ENCODE data around the gene EPHA5.
"Not testable (repeated sequence)": the region's sequence is repeated elsewhere in the genome, so short reads cannot be mapped to it uniquely, and the experiment has no call there.

The EPHA5 gene

GRCh38 chr4:65358914-65359313 is 311.4 kb downstream of the EPHA5 start:
- no peak overlapping the region for H3K9ac ChIP-seq (ENCODE audit: low read depth, low read length)
- no peak overlapping the region for H3K4me3 ChIP-seq (ENCODE audit: low read length)
- no peaks in the 10 kb centered on the region for H3K9me3 ChIP-seq (replicated peaks; ENCODE audit: low read length)
- H3K36me3 ChIP-seq (ENCODE audit: insufficient read depth, low read length), result no peaks in the 10 kb centered on the region
- H3K27me3 ChIP-seq (ENCODE audit: control insufficient read depth, insufficient read depth, low read length), result no peaks in the 10 kb centered on the region
- H3K4me1 ChIP-seq (ENCODE audit: control insufficient read depth, insufficient read depth, low read length), result no peaks in the 10 kb centered on the region
- no peak overlapping the region for H3K4me2 ChIP-seq (ENCODE audit: low read length)

GRCh38 chr4:65353098-65353497 is 317.2 kb downstream of the EPHA5 start:
- H3K4me1 ChIP-seq (ENCODE audit: control insufficient read depth, insufficient read depth, low read length), result no peaks in the 10 kb centered on the region
- no peaks in the 10 kb centered on the region for H3K27me3 ChIP-seq (ENCODE audit: control insufficient read depth, insufficient read depth, low read length)
- H3K4me2 ChIP-seq (ENCODE audit: low read length), result no peak overlapping the region
- H3K4me3 ChIP-seq (ENCODE audit: low read length), result no peak overlapping the region
- H3K9ac ChIP-seq (ENCODE audit: low read depth, low read length), result no peak overlapping the region
- H3K9me3 ChIP-seq (replicated peaks; ENCODE audit: low read length), result no peaks in the 10 kb centered on the region
- no peaks in the 10 kb centered on the region for H3K36me3 ChIP-seq (ENCODE audit: insufficient read depth, low read length)

- H3K9me3 ChIP-seq (replicated peaks; ENCODE audit: low read length), result no peaks in the 10 kb centered on the region
- no peaks in the 10 kb centered on the region for H3K4me1 ChIP-seq (ENCODE audit: control insufficient read depth, insufficient read depth, low read length)
- no peak overlapping the region for H3K4me3 ChIP-seq (ENCODE audit: low read length)
- no peaks in the 10 kb centered on the region for H3K36me3 ChIP-seq (ENCODE audit: insufficient read depth, low read length)
- no peak overlapping the region for H3K4me2 ChIP-seq (ENCODE audit: low read length)
- H3K27me3 ChIP-seq (ENCODE audit: control insufficient read depth, insufficient read depth, low read length), result no peaks in the 10 kb centered on the region
- H3K9ac ChIP-seq (ENCODE audit: low read depth, low read length), result no peak overlapping the region
Measured at GRCh38 chr4:65344278-65344825, 325.9 kb downstream of the EPHA5 start.

- Histone ChIP-seq H3K4me2 (ENCODE audit: low read length) (no peak overlapping the region), H3K36me3 (ENCODE audit: insufficient read depth, low read length) (no peaks in the 10 kb centered on the region), H3K9me3 (replicated peaks; ENCODE audit: low read length) (no peaks in the 10 kb centered on the region), H3K27me3 (ENCODE audit: control insufficient read depth, insufficient read depth, low read length) (no peaks in the 10 kb centered on the region), H3K4me1 (ENCODE audit: control insufficient read depth, insufficient read depth, low read length) (no peaks in the 10 kb centered on the region), H3K9ac (ENCODE audit: low read depth, low read length) (no peak overlapping the region), H3K4me3 (ENCODE audit: low read length) (no peak overlapping the region)
Measured at GRCh38 chr4:65343342-65343741, 326.9 kb downstream of the EPHA5 start.

GRCh38 chr4:65341557-65341956 is 328.7 kb downstream of the EPHA5 start:
- H3K4me1 ChIP-seq (ENCODE audit: control insufficient read depth, insufficient read depth, low read length), result no peaks in the 10 kb centered on the region
- H3K27me3 ChIP-seq (ENCODE audit: control insufficient read depth, insufficient read depth, low read length), result no peaks in the 10 kb centered on the region
- no peak overlapping the region for H3K9ac ChIP-seq (ENCODE audit: low read depth, low read length)
- H3K4me2 ChIP-seq (ENCODE audit: low read length), result no peak overlapping the region
- H3K4me3 ChIP-seq (ENCODE audit: low read length), result no peak overlapping the region
- no peaks in the 10 kb centered on the region for H3K36me3 ChIP-seq (ENCODE audit: insufficient read depth, low read length)
- no peaks in the 10 kb centered on the region for H3K9me3 ChIP-seq (replicated peaks; ENCODE audit: low read length)

GRCh38 chr4:65340382-65341109 is 329.7 kb downstream of the EPHA5 start:
- Histone ChIP-seq H3K27me3 (ENCODE audit: control insufficient read depth, insufficient read depth, low read length) (no peaks in the 10 kb centered on the region), H3K4me1 (ENCODE audit: control insufficient read depth, insufficient read depth, low read length) (no peaks in the 10 kb centered on the region), H3K4me3 (ENCODE audit: low read length) (no peak overlapping the region), H3K9me3 (replicated peaks; ENCODE audit: low read length) (no peaks in the 10 kb centered on the region), H3K9ac (ENCODE audit: low read depth, low read length) (no peak overlapping the region), H3K36me3 (ENCODE audit: insufficient read depth, low read length) (no peaks in the 10 kb centered on the region), H3K4me2 (ENCODE audit: low read length) (no peak overlapping the region)

- Histone ChIP-seq H3K9ac (ENCODE audit: low read depth, low read length) (no peak overlapping the region), H3K4me2 (ENCODE audit: low read length) (no peak overlapping the region), H3K4me1 (ENCODE audit: control insufficient read depth, insufficient read depth, low read length) (no peaks in the 10 kb centered on the region), H3K9me3 (replicated peaks; ENCODE audit: low read length) (no peaks in the 10 kb centered on the region), H3K4me3 (ENCODE audit: low read length) (no peak overlapping the region), H3K36me3 (ENCODE audit: insufficient read depth, low read length) (no peaks in the 10 kb centered on the region), H3K27me3 (ENCODE audit: control insufficient read depth, insufficient read depth, low read length) (no peaks in the 10 kb centered on the region)
Measured at GRCh38 chr4:65337371-65337770, 332.9 kb downstream of the EPHA5 start.

GRCh38 chr4:65336465-65336864 is 333.8 kb downstream of the EPHA5 start:
- no peak overlapping the region for H3K9ac ChIP-seq (ENCODE audit: low read depth, low read length)
- no peak overlapping the region for H3K4me2 ChIP-seq (ENCODE audit: low read length)
- H3K27me3 ChIP-seq (ENCODE audit: control insufficient read depth, insufficient read depth, low read length), result no peaks in the 10 kb centered on the region
- H3K4me1 ChIP-seq (ENCODE audit: control insufficient read depth, insufficient read depth, low read length), result no peaks in the 10 kb centered on the region
- H3K36me3 ChIP-seq (ENCODE audit: insufficient read depth, low read length), result no peaks in the 10 kb centered on the region
- no peak overlapping the region for H3K4me3 ChIP-seq (ENCODE audit: low read length)
- H3K9me3 ChIP-seq (replicated peaks; ENCODE audit: low read length), result no peaks in the 10 kb centered on the region

- Histone ChIP-seq H3K27me3 (ENCODE audit: control insufficient read depth, insufficient read depth, low read length) (no peaks in the 10 kb centered on the region), H3K4me1 (ENCODE audit: control insufficient read depth, insufficient read depth, low read length) (no peaks in the 10 kb centered on the region), H3K9ac (ENCODE audit: low read depth, low read length) (no peak overlapping the region), H3K4me2 (ENCODE audit: low read length) (no peak overlapping the region), H3K36me3 (ENCODE audit: insufficient read depth, low read length) (no peaks in the 10 kb centered on the region), H3K9me3 (replicated peaks; ENCODE audit: low read length) (no peaks in the 10 kb centered on the region), H3K4me3 (ENCODE audit: low read length) (no peak overlapping the region)
Measured at GRCh38 chr4:65316534-65316933, 353.8 kb downstream of the EPHA5 start.

- Histone ChIP-seq H3K9ac (ENCODE audit: low read depth, low read length) (no peak overlapping the region), H3K9me3 (replicated peaks; ENCODE audit: low read length) (no peaks in the 10 kb centered on the region), H3K27me3 (ENCODE audit: control insufficient read depth, insufficient read depth, low read length) (no peaks in the 10 kb centered on the region), H3K4me3 (ENCODE audit: low read length) (no peak overlapping the region), H3K4me1 (ENCODE audit: control insufficient read depth, insufficient read depth, low read length) (no peaks in the 10 kb centered on the region), H3K4me2 (ENCODE audit: low read length) (no peak overlapping the region), H3K36me3 (ENCODE audit: insufficient read depth, low read length) (no peaks in the 10 kb centered on the region)
Measured at GRCh38 chr4:65311120-65311519, 359.2 kb downstream of the EPHA5 start.

GRCh38 chr4:65310586-65310985 is 359.7 kb downstream of the EPHA5 start:
- Histone ChIP-seq H3K4me2 (ENCODE audit: low read length) (no peak overlapping the region), H3K9ac (ENCODE audit: low read depth, low read length) (no peak overlapping the region), H3K4me1 (ENCODE audit: control insufficient read depth, insufficient read depth, low read length) (no peaks in the 10 kb centered on the region), H3K36me3 (ENCODE audit: insufficient read depth, low read length) (no peaks in the 10 kb centered on the region), H3K9me3 (replicated peaks; ENCODE audit: low read length) (no peaks in the 10 kb centered on the region), H3K27me3 (ENCODE audit: control insufficient read depth, insufficient read depth, low read length) (no peaks in the 10 kb centered on the region), H3K4me3 (ENCODE audit: low read length) (no peak overlapping the region)

GRCh38 chr4:65308626-65309025 is 361.7 kb downstream of the EPHA5 start:
- H3K4me3 ChIP-seq (ENCODE audit: low read length); H3K4me2 ChIP-seq (ENCODE audit: low read length); H3K36me3 ChIP-seq (ENCODE audit: insufficient read depth, low read length); H3K9ac ChIP-seq (ENCODE audit: low read depth, low read length); H3K4me1 ChIP-seq (ENCODE audit: control insufficient read depth, insufficient read depth, low read length); H3K27me3 ChIP-seq (ENCODE audit: control insufficient read depth, insufficient read depth, low read length); H3K9me3 ChIP-seq (replicated peaks; ENCODE audit: low read length): not testable (repeated sequence)
